Dedifferentiated amniotic fluid mesenchymal stem cell (primary cell): Measurements from ENCODE around the gene HCRTR1.

Experiments used
- DNase-seq: peaks from one replicate; pipeline ENCODE4 v3.0.0-alpha.2; 2016; ENCODE audit errors: extremely low spot score

HCRTR1 gene

DNA sequence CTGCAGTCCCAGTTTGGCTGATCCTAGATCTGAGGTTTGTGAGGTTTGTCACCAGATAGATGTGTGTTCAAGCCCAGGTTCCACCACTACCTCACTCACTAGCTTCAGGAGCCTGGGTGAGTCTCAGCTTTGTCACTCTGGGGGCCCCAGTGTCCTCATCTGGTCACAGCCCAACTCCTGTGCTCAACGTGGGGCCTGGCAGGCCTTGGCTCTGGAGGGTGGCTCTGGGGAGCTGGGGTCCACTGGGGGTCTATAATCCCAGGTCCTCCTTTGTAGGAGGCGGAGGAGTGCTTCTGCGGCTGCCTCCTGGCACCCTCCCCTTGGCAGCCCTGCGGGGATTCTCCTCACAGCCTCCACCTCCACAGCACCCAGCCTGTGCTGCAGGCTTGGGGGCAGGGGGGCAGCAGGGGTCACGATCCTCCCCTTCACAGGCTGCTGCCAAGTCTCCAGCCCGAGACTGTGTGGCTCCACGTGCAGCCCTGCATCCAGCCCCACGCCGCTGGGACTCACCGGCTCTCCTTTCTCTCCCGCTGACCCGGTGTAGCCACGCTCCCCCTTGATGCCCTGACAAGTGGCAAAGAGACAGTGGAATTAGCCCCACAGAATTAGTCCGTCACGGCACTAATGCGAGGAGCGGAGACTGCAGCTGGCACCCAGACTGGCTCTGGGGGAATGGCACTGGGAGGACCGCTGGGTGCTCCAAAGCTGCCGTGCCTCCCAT, 49.7 kb downstream of the HCRTR1 start:
- no peak for DNase-seq

DNA sequence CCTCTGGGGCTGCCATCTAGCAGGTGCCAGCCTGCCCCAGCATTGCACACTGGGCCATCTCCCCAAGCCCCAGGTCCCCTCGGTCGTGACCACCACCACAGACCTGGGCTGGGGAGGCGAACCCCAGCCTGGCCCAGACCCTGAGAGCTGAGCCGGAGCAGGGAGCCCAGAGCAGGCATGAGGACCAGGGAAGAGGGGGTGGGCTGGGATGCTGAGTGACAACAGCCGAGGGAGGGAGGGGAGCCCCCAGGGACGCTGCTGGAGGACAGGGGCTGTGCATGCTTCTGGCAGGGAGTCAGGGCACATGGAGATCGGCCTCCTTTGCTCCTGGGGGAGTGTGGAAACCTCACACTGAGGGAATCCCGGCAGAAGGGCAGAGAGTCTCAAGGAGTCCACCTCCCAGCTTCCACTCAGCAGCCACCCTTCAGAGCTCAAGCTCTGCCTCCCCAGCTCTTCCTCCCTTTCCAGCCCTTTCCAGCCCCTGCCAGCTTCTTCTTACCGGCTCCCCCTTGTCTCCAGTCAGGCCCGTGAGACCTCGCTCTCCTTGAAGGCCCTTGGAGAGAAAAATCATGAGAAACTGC, 50.9 kb downstream of the HCRTR1 start:
- DNase-seq, result no peak

DNA sequence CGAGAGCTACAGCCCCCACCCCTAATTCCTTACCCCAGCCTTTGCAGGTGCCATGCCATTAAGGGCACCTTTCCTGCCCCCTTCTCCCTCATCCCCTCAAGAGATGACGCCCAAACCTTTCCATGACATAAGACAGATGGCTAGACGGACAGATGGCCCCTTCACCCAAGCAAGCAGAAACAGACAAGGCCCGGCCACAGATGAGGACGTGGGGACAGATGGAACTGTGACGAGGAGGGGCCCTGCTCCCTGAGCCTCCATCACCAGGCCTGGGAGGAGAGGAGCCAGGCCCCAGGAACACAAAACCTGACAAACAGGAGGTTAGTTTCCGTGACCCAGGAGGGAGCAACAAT, 51.9 kb downstream of the HCRTR1 start:
- DNase-seq, result no peak

DNA sequence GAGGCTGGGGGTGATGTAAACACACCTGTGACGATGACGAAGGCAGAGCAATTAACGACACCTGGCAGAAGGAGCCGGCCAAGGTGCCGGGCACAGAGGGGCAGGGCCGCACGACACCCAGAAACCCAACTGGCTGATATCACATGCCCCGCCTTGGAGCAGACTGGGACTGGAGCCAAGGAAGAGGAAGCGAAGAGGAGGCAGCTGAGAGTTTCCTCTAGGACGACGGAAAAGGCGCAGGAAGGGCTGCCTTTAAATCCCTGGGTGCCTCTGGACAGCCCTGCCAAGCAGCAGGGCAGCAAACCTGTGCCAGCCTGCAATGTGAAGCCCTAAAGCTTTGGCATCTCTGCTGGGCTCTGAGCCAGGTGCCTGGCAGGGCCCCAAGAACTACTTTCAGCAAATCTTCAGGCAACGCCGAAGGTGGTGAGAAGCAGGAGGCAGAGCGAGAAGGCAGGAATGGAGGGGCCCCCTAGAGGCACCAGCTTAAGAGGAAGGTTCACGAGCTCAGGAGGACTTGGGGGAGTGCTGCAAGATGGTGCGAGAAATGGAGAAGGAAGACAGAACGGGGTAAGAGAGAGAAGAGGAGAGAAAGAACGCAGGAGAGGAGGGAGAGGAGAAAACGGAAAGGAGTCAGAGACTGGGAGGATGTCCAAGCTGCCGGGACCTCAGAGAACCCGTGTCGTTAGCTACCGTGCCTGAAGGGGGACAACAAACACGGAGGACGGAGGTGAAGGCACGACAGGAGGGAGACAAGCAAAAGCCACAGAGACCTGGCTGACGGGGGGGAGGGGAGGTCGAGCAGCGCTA, 52.5 kb downstream of the HCRTR1 start:
- no peak for DNase-seq

DNA sequence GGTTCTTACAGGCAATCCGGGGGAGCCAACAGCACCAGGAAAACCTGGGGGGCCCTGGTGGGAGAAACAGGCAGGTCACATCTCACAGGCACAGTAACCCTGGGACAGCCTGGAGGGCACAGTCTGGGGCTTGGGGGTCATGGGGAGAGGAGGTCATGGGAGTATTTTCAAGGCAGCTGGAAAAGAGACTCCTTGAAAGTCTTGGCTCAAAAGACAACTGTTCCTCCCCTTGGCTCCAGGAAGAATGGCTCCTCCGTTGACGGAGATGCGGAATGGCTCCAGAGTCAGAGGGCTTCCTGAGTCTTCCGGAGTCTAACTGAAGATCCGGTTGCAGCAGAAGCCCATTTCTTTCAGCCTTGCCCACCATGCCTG, 53.1 kb downstream of the HCRTR1 start:
- DNase-seq, result no peak

DNA sequence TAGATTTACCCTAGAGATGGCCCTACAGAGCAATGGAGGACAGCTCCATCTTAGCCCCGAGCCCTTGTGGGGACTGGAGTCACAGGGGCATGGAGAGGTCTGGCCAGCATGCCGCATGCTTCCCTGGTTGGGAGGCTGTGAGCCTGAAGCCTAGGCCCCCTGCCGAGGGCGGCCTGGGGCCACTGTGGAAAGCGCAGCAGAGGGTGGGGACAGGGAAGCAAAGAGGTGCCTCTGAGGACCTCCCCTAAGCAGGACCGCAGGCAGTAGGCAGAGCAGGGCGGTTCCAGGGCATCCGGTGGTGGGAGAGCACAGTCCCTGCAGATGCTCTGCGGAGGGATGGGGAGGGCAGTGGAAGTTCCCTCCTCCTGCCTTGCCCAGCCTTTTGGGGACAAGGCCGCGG, 53.7 kb downstream of the HCRTR1 start:
- no peak for DNase-seq

DNA sequence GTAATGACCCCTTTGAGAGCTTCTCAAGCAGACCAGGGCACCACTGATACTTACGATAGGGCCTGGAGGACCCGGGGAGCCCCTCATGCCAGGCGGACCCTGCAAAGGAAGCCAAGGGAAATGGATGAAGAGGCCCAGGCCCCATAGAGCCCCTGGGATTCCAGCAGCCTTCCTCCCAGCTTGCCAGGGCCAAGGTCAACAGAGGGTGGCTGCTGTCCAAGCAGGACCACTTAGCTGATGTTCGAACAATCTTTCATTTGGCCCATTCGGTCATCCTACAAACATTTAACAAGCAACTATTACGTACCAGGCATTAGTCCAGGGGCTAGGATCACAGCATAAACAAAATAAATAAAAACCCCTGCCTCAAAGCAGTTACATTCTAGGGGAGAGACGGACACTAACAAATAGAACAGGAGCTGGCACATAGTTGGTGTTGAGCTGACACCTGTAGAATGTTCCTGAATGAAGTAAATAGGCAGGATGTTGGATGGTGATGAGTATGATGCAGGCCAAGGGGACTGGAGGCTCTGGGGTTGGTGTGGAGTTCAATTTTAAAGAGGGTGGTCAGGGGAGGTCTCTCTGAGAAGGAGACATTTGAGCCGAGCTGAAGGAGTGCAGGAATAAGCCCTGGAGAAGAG, 54.2 kb downstream of the HCRTR1 start:
- DNase-seq, result no peak

DNA sequence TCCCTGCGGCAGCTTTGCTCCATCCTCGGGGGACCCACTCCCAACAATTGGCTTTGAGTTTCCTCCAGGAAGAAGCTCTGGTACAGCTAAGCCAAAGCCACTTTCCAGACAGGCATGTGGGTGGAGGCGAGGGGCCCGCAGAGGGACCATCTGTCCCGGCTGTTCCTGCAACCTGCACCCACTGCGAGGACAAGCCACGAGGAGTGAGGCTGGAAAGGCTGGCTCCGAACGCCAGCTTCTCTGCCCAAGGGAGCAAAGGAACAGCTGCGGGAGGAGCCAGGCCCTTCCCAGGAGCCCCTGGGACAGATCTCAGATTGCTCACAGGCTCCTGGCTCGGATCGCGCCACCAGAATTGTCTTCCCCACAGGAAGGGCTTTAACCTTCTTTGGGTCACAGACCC, 55.5 kb downstream of the HCRTR1 start:
- DNase-seq, result no peak

DNA sequence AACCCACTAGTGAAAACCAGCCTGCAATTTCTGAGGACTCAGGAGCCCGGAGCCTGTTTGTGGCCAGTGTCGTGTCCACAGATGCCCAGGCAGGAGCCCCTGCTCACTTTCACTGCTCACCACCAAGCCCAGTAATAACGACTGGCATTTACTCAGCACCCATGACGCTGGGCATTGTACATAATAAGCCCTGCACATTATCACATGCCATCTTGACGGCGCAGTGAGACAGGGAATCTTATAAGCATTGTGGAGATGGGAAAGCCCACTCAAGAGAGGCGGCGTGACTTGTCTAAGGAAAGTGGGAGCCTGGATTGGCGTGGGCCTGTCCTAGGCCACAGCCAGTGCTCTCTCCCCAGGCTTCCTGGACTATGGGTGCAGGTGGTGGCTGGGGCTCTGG, 55.9 kb downstream of the HCRTR1 start:
- no peak for DNase-seq

DNA sequence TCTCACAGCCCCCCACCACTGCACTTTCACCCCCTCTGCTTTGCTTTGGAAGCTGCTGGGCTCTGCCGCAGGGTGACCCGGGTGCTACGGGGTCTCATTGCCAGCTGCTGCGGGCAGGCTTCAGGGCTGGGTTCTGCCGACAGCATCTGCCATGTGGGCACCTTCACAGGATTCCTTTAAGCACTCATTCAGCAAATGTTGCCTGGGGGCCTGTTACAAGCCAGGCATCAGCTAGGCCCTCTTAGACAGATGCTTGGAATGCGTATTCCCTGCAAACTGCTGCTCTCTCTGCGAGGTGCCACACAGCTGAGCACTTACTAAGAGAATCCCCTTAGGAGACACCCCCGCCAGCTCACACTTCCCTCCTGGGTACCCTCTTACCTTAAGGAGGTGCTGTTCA, 57.1 kb downstream of the HCRTR1 start:
- DNase-seq, result peak; percentile 19

DNA sequence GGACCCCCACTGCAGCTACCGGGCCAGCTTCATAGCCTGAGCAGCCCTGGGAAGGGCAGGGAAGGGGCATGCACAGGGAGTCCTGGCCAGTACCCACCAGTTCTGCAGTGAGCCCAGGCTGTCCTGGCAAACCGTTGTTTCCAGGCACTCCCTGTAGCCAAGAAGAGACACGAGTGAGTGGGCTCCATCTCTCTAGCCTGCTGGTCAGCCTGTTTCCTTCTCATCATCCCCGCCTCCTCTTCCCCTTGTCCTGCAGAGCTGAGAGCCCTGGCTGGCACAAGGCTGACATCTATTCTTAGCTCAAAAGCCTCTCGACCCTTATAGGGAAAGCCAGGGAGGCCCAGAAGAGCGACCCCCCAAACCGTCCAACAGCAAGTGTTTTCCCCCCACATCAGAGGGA, 57.7 kb downstream of the HCRTR1 start:
- no peak for DNase-seq

DNA sequence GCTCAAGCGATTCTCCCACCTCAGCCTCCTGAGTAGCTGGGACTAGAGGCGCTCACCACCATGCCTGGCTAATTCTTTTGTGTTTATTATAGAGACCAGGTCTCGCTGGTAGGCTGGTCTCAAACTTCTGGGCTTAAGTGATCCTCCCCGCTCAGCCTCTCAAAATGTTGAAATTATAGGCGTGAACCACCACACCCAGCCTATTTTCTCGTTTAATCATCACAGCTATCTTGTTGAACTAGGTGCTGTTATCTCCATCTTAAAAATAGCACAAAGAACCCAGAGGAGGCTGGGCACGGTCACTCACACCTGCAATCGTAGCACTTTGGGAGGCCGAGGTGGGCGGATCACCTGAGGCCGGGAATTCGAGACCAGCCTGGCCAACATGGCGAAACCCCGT, 58.3 kb downstream of the HCRTR1 start:
- no peak for DNase-seq
